Caco-2 (cell line): ENCODE measurements around the gene MPC1. TPM values are rescaled to one million over a fixed set of nuclear protein-coding genes. Genes with fewer than 3 reads are reported as not detected.
"Not testable (repeated sequence)": the region's sequence is repeated elsewhere in the genome, so short reads cannot be mapped to it uniquely, and the experiment has no call there.

Experiments used
- BruUV-seq: library from RNA; stranded (reverse); fragments of 400-500 nt; replicated peaks from 2 replicates; lab custom pipeline; 2021; lab: Mats Ljungman, UMichigan
- CTCF ChIA-PET: fragments of 300-600 bp; sonication (Branson Sonifier 250); formaldehyde crosslinking; loops from one replicate; lab custom pipeline; 2022; ENCODE audit warnings: antibody characterized with exemption; lab: Charles Lee
- POLR2A ChIA-PET: fragments of 300-600 bp; sonication (Branson Sonifier 250); formaldehyde crosslinking; loops from one replicate; lab custom pipeline; 2022; ENCODE audit warnings: antibody characterized with exemption; lab: Charles Lee
- DNase-seq, 2 experiments: peaks; one replicate each; pipeline versions ENCODE4 v3.0.0 to v3.0.0-alpha.2; 2020 to 2022
- H3K27me3 ChIP-seq: replicated peaks from 2 replicates; pipeline ENCODE4 v1.6.0; 2011; ENCODE audit warnings: low read length; ENCODE audit not compliant: control insufficient read depth, insufficient read depth
- H3K36me3 ChIP-seq: 2 replicates; pipeline ENCODE4 v1.5.1; 2011; ENCODE audit warnings: low read length; ENCODE audit not compliant: control insufficient read depth, insufficient read depth
- H3K4me1 ChIP-seq: fragments of 250-450 bp; sonication (Bioruptor Pico); 2 replicates; pipeline ENCODE4 v1.5.1; 2020; ENCODE audit warnings: mild to moderate bottlenecking
- H3K4me3 ChIP-seq: 2 replicates; pipeline ENCODE4 v1.5.1; 2011; ENCODE audit warnings: low read depth, mild to moderate bottlenecking, control low read depth, low read length
- H3K9me3 ChIP-seq: fragments of 250-450 bp; sonication (Bioruptor Pico); 2 replicates; pipeline ENCODE4 v1.5.1; 2020; ENCODE audit warnings: mild to moderate bottlenecking, moderate library complexity
- H3K27ac Mint-ChIP-seq: one replicate; pipeline ENCODE4 v1.8.0; 2022; ENCODE audit warnings: mixed read lengths; ENCODE audit not compliant: unreplicated experiment
- H3K27me3 Mint-ChIP-seq: one replicate; pipeline ENCODE4 v1.8.0; 2022; ENCODE audit warnings: mixed read lengths; ENCODE audit not compliant: insufficient read depth, unreplicated experiment
- H3K36me3 Mint-ChIP-seq: one replicate; pipeline ENCODE4 v1.8.0; 2022; ENCODE audit warnings: mild to moderate bottlenecking, mixed read lengths; ENCODE audit not compliant: insufficient read depth, unreplicated experiment
- H3K4me1 Mint-ChIP-seq: one replicate; pipeline ENCODE4 v1.8.0; 2022; ENCODE audit warnings: low read depth, mixed read lengths; ENCODE audit not compliant: unreplicated experiment
- H3K4me3 Mint-ChIP-seq: one replicate; pipeline ENCODE4 v1.8.0; 2022; ENCODE audit warnings: mild to moderate bottlenecking, moderate library complexity, mixed read lengths; ENCODE audit not compliant: unreplicated experiment
- H3K9me3 Mint-ChIP-seq: one replicate; pipeline ENCODE4 v1.8.0; 2022; ENCODE audit warnings: mixed read lengths; ENCODE audit not compliant: unreplicated experiment
- intact Hi-C: fragments of 100-400 bp; cut with micrococcal nuclease; formaldehyde crosslinking; loops from one replicate; pipeline ENCODE4 v1.10.0; 2022; ENCODE audit not compliant: unreplicated experiment
- total RNA-seq: library from RNA; stranded (reverse); gene quantifications from 2 replicates; pipeline ENCODE4 v1.2.3, GENCODE V29; 2022
- TF ChIP-seq, protein P1 (sequence below), 2 experiments: fragments of 200-600 bp in 1 of 2; IDR thresholded peaks; 1 replicate in 1 of 2; 2 replicates in 1 of 2; pipeline versions ENCODE4 v1.5.1 to v1.8.0; 2011 to 2022; ENCODE audit warnings: antibody characterized with exemption in 1 of 2, control low read depth in 1 of 2, inconsistent platforms in 1 of 2, low read depth in 1 of 2, low read length in 1 of 2, mild to moderate bottlenecking in 1 of 2, moderate library complexity in 1 of 2; ENCODE audit not compliant: insufficient read depth in 1 of 2, severe bottlenecking in 1 of 2, unreplicated experiment in 1 of 2

Gene MPC1
- total RNA-seq, 1 experiment from 2014 or later, result 19.7 TPM

GRCh38 chr6:166388290-166389004, 5.7 kb upstream of the MPC1 start:
- Histone ChIP-seq H3K9me3 (no peaks in the 10 kb centered on the region), H3K4me3 (no peak overlapping the region), H3K4me1 (peaks cover 30% of the 10 kb centered on the region), H3K27me3 (no peaks in the 10 kb centered on the region), H3K36me3 (no peaks in the 10 kb centered on the region; the same call in 1 of the 2 replicates)
- CTCF ChIA-PET, result interaction anchor here (1.5 kb wide), 1 partner anchor 12 kb away, joined by 6 read pairs; no protein-coding TSS in a partner anchor
- intact Hi-C loops, result loop anchor here (10.0 kb wide), 1 partner anchor 606 kb away; the partner anchor contains the start of gene CEP43
- DNase-seq, result no peak
- no peaks in the 10 kb centered on the region for H3K36me3 Mint-ChIP-seq
- H3K9me3 Mint-ChIP-seq, result no peaks in the 10 kb centered on the region
- BruUV-seq, result no TSS peak
- H3K4me3 Mint-ChIP-seq, result no peak overlapping the region
- TF ChIP-seq, protein P1, sequence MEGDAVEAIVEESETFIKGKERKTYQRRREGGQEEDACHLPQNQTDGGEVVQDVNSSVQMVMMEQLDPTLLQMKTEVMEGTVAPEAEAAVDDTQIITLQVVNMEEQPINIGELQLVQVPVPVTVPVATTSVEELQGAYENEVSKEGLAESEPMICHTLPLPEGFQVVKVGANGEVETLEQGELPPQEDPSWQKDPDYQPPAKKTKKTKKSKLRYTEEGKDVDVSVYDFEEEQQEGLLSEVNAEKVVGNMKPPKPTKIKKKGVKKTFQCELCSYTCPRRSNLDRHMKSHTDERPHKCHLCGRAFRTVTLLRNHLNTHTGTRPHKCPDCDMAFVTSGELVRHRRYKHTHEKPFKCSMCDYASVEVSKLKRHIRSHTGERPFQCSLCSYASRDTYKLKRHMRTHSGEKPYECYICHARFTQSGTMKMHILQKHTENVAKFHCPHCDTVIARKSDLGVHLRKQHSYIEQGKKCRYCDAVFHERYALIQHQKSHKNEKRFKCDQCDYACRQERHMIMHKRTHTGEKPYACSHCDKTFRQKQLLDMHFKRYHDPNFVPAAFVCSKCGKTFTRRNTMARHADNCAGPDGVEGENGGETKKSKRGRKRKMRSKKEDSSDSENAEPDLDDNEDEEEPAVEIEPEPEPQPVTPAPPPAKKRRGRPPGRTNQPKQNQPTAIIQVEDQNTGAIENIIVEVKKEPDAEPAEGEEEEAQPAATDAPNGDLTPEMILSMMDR (IDR thresholded peaks at IDR 0.05; ENCODE audit: insufficient read depth in 1 of 2, low read depth in 1 of 2, low read length in 1 of 2, severe bottlenecking in 1 of 2, unreplicated experiment in 1 of 2), result no peak
- no peaks in the 10 kb centered on the region for H3K27me3 Mint-ChIP-seq
- no peak overlapping the region for H3K27ac Mint-ChIP-seq
- POLR2A ChIA-PET, result no interaction called here
- H3K4me1 Mint-ChIP-seq, result peaks cover 23% of the 10 kb centered on the region

DNA sequence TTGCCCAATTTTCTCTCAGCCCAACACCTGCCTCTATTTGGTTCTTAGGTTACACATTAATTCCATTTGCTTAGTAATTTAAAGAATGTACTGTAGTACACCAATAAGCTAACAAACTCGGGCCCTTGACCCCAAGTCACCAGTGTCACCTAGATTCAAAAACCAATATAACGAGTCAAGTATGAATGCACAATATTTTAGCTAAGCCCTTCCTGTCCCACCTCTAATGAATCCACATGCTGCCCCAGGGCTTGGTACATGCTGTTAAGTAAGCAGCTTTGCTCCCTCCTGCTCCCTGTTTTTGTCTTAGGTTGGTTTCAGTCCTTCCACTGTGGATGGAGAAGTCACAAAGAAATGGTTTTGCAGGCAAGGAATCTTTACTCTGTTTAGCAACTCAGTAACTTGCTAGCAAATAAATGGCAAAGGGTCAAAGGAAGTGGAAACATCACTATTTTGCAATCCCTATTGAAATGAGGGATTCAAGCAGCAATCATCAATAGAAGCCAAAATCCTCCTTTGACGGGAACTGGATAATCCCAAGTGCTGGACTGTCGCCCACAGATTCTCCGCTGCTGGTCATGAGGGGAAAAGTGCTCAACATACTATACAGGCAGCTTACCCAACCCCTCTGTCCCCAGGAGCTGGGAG, 5.0 kb upstream of the MPC1 start:
- intact Hi-C loops, result loop anchor here (10.0 kb wide), 1 partner anchor 607 kb away; the partner anchor contains the start of gene CEP43
- Histone ChIP-seq H3K27me3 (no peaks in the 10 kb centered on the region), H3K36me3 (no peaks in the 10 kb centered on the region; the same call in 1 of the 2 replicates), H3K4me1 (peaks cover 30% of the 10 kb centered on the region), H3K9me3 (no peaks in the 10 kb centered on the region), H3K4me3 (no peak overlapping the region)
- Mint-ChIP-seq H3K27ac (no peak overlapping the region), H3K9me3 (no peaks in the 10 kb centered on the region), H3K4me3 (peak overlapping the region; percentile 12), H3K36me3 (no peaks in the 10 kb centered on the region), H3K27me3 (no peaks in the 10 kb centered on the region), H3K4me1 (peaks cover 23% of the 10 kb centered on the region)
- ChIA-PET POLR2A (no interaction called here), CTCF (interaction anchor here (1.5 kb wide), 1 partner anchor 13 kb away, joined by 6 read pairs; no protein-coding TSS in a partner anchor)
- TF ChIP-seq, protein P1 (IDR thresholded peaks at IDR 0.05; ENCODE audit: insufficient read depth in 1 of 2, low read depth in 1 of 2, low read length in 1 of 2, severe bottlenecking in 1 of 2, unreplicated experiment in 1 of 2), result no peak
- peak; percentile 59 to 60 for DNase-seq
- BruUV-seq, result no TSS peak

- peaks cover 30% of the 10 kb centered on the region for H3K4me1 ChIP-seq
- DNase-seq, H3K36me3 Mint-ChIP-seq, H3K9me3 ChIP-seq, BruUV-seq, H3K36me3 ChIP-seq, H3K27me3 Mint-ChIP-seq, H3K27ac Mint-ChIP-seq, H3K27me3 ChIP-seq, H3K9me3 Mint-ChIP-seq, H3K4me3 ChIP-seq, H3K4me3 Mint-ChIP-seq: not testable (repeated sequence)
- POLR2A ChIA-PET, result interaction anchor here (0.6 kb wide), 1 partner anchor 18 kb away, joined by 4 read pairs; no protein-coding TSS in a partner anchor
- intact Hi-C loops, result loop anchor here (10.0 kb wide), 1 partner anchor 608 kb away; the partner anchor contains the start of gene CEP43
- CTCF ChIA-PET, result interaction anchor here (1.5 kb wide), 1 partner anchor 13 kb away, joined by 6 read pairs; no protein-coding TSS in a partner anchor
- H3K4me1 Mint-ChIP-seq, result peaks cover 23% of the 10 kb centered on the region
These were observed 4.4 kb upstream of the MPC1 start for GRCh38 chr6:166387098-166387497.
